Inflammatory macrophage treated with lipopolysaccharide for 1 hour (primary cell): ENCODE results near the gene B3GNT5.
"Not testable (repeated sequence)": the region's sequence is repeated elsewhere in the genome, so short reads cannot be mapped to it uniquely, and the experiment has no call there.

Experiments
- DNase-seq, 2 donors: peaks; one replicate each; pipeline ENCODE4 v3.0.0-alpha.2; 2020 to 2022

B3GNT5 gene, protein sequence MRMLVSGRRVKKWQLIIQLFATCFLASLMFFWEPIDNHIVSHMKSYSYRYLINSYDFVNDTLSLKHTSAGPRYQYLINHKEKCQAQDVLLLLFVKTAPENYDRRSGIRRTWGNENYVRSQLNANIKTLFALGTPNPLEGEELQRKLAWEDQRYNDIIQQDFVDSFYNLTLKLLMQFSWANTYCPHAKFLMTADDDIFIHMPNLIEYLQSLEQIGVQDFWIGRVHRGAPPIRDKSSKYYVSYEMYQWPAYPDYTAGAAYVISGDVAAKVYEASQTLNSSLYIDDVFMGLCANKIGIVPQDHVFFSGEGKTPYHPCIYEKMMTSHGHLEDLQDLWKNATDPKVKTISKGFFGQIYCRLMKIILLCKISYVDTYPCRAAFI

DNA sequence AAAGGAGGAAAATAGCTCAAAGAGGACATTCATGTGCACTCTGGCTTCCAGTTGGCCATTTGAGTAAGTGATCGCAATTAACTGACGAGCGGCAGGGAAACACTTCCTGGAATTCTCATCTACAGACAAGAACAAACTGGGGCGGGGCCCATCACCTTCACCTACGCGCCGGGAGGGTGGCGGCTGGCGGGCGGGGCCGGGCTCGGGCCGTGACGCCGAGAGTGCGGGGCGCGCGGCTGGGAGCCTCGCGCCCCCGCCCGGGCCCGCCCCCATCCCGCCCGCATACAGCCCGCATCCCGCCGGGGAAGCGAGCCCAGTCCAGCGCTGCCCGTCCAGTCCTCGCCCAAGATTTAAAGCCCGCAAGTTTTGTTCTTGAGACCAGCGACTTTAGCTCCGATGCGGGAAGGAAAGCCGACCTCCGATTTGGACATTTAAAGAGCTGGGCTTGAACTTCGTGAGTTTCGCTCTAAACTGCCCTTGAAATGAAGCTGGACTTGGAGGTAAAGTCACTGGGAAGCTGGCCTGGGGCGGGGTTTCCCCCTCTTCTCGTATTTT is at the start of gene B3GNT5:
TSS of gene B3GNT5 (plus strand) at position 281 of the 555 bp plus-strand sequence. CDS start 16,546 bp downstream, outside the sequence.
- DNase-seq, result peak; percentile 58 to 66

DNA sequence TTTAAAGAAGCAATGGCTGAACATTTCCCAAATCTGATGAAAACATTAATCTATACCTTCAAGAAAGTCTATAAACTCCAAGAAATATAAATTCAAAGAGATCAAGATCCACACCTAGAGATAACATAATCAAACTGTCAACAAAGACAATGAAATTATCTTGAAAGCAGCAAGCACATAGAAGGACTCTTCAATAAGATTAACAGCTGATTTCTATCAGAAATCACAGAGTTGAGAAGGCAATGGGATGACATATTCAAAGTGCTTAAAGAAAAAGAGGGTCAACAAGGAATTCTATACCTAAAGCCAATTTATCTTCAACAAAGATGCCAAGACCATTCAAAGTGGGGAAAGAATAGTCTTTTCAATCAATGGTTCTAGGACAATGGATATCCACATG is 49.4 kb upstream of the B3GNT5 start:
- no peak for DNase-seq

DNA sequence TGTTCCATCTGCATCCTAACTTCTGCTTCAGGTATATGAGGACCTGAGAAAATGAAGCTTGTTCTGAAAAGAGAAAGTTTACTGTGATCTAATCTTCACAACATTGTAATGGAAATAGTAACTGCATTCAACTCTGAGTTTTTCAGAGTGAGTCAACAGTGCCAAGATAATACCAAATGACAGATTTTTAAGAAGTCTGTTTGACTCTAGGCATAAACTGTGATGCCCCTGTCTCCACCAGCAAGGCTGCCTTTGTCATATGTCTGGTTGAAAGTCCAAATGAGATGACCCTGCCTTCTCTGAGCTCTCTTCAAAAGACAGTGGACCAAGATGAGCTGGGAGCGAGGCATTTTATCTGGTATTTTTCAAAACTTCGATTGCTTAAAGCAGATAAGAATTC is 44.8 kb upstream of the B3GNT5 start:
- no peak for DNase-seq

DNA sequence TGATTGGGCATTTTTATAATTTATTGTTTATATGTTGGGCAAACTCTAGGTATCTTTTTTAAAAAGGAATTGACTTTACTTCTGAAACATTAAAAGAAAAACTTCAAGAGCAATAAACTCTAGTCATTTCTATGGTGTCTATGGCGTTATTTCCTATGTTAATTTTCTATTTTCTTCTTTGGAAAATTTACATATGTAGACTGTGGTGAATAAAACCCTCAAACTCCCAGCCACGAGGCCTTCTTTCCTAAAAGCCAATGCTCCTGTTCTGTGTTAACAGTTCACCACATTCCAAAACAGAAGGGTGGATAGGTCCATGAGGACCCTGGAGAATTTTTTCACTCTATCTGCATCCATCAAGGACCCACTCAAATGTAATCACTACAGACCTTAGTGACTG is 44.3 kb upstream of the B3GNT5 start:
- DNase-seq, result no peak

DNA sequence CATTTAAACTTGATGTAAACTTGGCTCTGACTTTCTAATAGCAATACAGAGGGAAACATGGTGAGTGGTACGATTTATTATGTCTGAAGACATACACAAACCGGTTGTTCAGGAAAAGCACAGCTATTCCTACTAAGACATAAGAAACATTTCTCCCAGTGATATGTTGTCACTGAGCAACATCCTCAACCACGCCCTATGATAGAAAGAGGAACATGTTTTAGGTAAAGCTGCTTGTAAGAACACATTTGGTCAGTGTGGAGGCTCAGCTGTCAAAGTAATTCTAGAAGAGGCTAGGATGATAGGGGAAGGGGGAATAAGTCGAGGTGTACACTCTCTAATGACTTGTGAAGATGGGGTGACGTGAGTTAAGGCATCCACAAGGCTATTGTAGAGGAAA is 42.7 kb upstream of the B3GNT5 start:
- DNase-seq, result peak; percentile 54 to 72

DNA sequence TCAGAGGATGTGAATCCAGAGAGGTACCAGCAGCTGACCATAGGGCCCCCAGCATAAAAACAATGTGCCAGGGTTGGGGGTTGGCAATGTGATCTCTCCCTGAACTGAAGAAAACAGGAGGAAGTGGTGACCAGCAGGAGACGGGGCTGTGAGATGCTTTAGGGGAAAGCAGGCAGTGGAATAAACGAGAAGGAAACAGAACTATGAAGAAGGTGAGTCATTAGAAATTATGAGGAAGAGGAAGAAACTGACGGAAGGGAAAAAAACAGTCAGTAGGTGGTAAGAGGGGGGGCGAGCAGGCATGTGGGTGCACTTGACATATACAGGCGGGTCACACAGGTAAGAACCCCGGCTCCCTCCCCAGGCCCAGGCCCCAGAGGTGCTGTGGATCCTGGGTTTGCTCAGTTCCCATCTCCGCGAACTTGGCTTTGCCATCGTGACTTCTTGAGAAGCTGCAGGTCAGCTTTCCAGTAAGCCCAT is 42.2 kb upstream of the B3GNT5 start:
- DNase-seq, result peak; percentile 80 to 84

DNA sequence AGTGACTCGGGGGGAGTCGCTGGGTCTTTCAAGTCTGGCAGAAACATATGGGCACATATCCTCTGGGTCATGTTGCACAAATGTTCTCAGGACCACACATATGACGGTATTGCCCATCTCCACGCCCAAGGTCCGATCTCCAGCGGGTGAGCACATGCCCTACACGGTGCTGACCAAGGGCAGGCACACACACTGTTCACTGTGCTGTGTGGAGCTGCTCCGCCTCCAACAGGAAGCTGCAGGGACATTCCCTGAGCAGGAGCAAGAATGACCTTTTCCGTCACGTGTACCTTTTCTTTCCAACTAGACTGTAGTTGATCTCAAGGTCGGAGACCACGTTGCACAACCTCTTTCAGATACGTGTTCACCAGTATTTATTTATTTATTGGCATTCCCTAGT is 41.7 kb upstream of the B3GNT5 start:
- DNase-seq, result no peak

DNA sequence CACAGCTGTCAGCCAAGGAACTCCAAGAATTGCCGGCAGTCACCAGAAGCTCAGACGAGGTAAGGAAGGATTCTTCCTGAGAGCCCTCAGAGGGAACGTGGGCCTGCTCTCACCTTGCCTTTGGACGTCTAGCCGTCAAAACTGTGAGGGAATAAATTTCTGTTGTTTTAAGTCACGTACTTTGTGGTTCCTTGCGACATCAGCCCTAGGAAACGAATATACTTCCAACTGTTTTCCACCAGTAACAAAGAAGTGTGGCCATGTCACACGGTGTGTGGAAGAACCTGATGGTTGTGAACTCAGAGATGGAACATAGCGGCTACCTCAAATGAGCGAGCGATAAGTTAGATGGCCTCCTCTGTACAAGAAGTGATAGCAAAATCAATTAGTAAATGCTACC is 41.0 kb upstream of the B3GNT5 start:
- no peak for DNase-seq

DNA sequence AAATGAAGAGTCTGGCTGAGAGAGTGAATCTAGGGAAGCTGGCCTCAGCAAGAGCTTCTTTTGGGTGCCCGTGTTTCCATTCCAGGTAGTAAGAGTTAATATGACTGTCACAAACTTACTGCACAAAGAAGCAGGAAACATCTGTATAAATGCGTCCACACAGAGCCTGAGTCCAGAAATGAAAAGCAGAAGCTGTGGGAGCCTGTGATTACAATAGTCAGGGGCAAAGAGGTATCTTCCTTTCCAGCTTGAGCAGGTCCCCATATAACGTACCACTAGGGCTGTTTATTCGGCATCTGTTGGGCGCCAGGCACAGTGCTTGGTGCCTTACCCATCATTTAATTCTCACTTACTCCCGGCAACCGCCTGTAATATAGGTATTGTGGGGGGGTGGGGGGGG is 40.5 kb upstream of the B3GNT5 start:
- DNase-seq, result peak; percentile 27 to 53

DNA sequence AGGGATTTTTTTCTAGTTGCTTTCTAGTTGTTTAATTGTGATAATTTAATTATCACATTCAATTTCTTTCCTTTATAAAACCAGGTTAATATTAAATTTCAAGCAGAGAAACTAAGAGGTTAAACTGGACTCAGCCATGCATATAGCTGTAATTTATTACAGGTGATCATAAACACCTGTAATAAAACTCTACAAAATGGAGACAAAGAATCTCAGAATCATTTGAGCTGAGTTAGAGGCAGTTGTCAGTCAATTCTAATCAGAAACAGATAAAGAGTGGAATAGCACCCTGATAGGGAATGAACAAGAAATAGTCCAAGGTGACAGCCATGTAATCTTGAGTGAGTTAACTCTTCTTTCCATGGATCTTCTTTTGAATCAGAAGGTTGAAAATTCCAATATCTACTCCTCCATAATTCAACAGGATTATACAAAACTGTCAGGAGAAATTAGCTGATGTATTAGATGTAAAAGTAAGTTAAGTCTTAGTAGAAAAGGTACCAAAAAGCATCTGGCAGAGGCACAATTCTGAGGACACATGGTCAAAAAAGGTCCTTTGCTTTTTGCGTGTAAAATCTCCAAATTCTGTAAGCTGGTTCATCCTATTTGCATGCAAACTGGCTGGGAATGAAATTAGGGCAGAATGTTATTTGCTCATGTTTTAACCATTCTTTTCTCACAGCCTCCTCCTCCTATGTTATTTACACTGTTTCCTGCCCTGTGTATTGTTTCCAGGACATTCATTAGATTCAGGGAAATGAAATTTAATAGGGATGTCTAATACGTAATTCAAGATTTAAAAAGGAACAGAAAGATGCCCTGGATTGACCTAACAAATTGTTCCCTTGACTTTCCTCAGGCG is 39.4 kb upstream of the B3GNT5 start:
- DNase-seq, result no peak

DNA sequence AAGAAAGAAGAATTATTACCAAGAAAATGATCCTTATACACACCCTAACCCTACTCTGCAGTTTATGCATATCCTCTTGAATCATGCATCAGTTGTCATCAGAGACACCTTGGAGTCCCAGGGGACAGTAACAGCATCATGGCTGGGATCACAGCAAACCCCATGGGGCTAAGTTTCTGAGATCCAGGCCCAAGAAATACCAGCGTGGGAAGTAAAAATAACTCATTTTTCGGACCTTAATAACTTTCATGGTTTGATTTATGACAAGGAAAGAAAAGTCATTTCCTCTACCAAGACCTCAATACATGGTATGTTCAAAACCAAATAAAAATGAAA is 38.8 kb upstream of the B3GNT5 start:
- no peak for DNase-seq

DNA sequence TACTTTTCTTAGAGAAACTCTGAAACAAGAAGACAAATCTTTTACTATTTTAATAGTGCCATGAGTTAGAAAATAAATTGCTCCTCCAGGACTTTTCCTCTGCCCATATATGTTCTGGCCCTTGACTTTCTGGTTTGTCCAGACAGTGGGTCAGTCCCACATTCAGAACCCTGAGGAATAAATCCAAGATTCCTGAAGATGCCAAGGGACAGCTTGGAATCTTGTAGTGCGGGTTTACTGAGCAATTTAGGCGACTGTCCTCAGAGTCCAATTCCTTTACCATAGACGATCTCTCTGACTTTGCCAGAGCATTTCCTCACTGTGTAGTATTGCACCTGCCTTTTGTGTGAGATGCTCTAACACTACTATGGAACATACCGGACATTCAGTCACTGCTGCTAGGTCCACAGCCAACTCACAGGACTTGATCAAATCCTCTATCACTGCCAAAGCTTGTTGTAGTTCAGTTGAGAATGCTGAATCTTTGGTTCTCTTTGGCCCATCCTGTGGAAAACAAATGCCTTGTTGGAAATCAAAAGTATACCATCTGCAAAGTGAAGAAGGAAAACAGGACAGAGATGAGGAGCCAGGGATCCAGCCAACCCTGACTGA is 37.4 kb upstream of the B3GNT5 start:
- no peak for DNase-seq

DNA sequence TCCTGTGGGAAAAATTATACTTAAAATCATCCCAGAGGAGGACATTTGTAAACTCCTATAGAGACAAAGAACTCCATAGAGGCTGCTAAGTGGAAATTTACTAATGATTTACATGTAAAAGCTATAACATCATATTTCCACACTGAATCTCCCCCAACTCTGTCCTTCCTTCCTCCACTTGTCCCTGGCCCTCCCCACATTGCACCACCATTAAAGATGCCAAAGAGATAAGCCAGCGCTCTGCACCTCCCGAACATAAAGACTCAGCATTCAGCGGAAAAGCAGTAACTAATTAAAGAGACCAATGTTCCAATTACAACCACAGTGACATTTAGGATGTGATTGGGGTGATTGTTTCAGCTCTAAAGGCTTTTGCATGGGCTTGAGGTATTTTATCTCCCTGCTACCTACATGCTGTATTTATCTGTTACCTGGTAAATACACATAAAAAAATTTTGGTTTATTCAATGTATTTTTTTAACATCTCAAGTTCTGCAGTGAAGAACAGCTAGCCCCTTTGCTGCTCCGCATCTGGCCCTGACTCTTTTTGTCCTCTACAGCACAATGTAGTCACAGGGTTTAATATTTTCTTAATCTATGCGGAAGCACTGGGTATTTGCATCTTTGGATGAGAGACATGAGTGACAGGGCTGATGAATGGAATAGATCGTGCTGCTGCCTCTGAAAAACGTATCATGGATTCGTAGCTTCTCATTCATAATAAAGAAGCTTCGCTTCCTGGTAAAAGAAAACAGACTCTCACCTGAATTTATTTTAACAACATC is 35.3 kb upstream of the B3GNT5 start:
- no peak for DNase-seq

DNA sequence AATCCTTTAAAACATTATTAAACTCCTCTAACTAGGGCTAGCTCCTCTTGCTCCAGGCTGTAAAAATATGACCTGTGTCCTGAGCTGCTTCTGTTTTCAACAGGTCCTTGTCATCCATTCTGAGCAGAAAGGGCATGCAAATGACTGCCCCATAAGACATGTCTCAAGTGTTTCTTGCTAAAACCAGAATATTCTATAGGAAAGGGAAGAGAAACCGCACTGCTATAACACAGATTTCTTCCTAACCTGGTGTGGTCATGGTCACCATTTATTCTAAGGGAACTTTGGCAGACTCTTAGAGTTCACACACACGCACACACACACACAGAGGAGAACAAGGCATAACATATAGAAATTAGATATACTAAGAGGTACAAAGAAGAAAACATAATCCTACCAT is 34.2 kb upstream of the B3GNT5 start:
- peak; percentile 57 to 70 for DNase-seq

DNA sequence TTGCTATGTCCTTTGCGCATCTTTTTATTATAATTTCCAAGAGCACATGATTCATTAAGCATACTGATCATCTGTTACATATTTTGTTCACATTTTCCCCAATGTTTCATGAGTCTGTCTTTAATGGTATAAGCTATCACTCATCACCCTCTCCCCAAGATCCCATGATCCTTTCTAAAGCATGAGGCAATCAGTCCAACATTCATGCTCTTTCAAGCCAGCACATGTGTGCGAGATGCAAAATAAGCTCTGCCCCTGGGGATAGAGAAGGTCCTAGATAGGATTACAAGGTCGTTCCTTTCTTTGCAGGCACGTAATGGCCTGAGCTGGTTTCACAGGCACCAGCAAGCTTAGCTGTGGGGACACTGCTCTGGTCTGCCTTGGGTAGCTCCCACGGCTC is 32.2 kb upstream of the B3GNT5 start:
- DNase-seq, result no peak

DNA sequence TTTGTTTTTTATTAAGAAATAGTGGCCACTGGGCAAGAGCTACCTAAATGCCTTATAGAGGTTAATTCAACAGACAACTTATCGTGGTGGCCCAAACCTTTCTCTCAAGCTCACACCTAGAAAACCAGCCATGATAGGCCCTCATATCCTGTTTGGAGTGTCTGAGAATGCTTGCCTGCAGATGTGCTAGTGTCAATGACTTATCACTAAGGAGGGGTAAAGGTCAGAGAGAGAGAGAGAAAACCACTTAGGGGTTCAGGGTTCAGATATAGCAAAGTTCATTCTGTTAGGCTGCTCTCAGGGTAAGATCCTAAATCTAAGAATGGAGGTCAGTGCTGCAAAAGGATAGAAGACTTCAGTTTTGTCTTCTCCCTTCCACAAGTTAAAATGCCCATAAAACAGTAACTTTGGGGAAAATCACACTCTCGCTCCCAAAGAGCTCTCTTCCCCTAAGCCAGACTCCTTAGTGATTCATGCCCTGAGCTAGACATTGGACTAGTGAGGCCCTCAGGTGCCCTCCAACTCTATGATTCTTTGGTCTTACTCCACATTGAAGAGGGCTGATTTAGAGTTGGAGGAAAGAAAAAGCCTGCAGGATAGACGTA is 30.3 kb upstream of the B3GNT5 start:
- DNase-seq, result no peak

DNA sequence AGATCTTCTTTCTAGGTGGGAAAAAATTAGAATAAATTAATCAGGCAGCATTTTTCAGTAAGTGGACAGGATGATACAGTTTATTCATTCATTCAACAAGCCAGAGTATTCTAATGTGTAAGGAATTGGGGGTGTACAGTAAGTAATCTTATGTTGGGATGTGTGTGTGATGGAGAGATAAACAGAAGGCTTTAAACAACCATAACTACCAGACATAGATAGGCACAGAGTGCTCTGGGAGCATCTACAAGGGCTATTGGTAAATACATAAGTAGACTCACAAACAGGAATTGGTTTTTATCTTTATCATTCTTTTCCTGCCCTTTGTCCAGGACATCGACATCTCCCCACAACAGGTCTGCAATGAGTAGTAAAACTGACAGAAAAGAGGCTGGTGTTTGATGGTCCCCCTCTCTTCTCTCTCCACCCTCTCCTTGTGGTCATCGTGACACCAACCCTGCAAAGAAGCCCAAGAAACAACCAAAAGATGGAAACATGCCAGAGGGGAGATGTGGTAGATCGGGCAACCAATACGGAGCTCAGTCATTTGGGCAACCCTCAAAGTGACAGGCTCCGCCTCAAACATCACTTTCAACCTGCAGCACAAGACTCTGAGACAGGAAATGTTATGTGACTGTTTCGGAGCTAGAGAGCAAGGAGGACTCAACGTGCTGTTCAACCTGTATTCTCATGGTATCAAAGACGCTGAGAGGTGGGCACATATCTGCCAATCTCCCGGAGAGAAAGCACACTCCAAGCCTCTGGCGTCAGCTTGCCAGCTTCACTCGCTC is 28.7 kb upstream of the B3GNT5 start:
- no peak for DNase-seq

DNA sequence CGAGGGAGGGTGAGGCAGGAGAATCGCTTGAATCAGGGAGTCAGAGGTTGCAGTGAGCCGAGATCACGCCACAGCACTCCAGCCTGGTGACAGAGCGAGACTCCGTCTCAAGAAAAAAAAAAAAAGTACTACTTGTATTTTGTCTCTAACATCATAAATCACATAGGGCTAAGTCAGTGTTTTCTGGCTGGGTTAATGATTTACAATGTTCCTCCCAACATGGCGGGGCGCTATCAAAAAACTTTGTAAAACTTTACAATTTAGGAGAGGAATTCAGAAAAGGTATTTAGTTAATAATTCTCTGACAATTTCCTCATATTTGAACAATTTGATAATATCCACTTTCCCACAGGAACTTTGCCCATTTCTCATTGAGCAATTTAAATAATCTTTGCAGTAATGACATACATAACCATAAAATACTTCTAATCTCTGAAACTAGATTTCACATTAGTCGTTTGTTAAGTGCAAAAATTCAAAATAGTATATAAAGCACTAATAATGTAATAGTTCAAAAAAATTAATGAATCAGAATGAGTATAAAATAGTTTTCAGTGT is 26.6 kb upstream of the B3GNT5 start:
- no peak for DNase-seq

DNA sequence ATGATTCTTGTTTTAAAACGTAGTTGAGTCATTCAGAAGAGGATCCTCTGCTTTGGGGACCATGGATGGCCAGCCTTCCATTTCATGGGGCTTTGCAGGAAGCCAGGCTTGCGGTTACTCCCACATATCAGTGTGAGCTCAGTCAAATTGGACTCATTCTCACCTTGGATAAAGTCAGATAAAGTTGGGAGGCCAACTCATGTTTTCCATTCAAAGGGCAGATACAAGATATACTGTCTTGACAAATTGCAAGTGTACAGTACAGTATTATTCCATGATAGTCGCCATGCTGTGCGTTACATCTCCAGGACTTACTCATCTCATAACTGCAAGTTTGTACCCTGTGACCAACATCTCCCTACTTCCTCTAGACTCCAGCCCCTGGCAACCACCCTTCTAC is 25.5 kb upstream of the B3GNT5 start:
- no peak for DNase-seq

DNA sequence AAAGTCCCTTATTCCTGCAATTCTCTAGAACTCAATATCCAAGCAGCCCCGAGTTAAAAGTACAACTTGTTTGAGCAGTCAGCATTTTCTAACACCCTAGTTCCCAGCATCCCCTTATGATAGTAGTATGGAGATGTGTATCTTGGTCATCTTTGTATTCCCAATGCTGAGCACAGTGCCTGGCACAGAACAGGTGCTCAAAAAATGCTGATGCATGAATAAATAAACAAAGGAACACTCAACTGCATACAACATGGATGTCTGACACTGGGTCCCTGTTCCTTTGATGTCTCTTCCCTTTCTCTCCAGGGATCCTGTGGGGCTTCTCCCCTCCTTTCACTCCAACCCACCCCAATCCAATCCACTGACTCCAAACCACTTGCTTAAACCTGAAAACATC is 23.9 kb upstream of the B3GNT5 start:
- no peak for DNase-seq

DNA sequence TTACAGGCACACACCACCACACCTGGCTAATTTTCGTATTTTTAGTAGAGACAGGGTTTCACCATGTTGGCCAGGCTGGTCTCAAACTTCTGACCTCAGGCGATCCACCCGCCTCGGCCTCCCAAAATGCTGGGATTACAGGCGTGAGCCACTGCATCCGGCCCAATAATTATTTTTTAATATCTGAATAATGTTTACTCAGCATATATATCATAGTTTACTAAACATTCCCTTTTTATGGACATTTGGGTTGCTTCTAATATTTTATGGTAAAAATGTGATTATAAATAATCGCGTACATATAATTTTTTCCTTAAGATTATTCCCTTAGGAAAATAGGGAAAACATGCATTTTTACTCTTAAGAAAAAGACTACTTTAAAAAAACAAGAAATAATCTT is 22.8 kb upstream of the B3GNT5 start:
- not testable (repeated sequence) for DNase-seq
